Ishikawa (cell line): ENCODE measurements around the gene CSF1.

Experiments
- CEBPB ChIP-seq: IDR thresholded peaks from 2 replicates; pipeline ENCODE4 v1.6.1; 2012
- CREB1 ChIP-seq: IDR thresholded peaks from 2 replicates; pipeline ENCODE4 v1.6.1; 2012; ENCODE audit warnings: low read depth
- EGR1 ChIP-seq: IDR thresholded peaks from 2 replicates; pipeline ENCODE4 v1.6.1; 2012
- EP300 ChIP-seq: IDR thresholded peaks from 2 replicates; pipeline ENCODE4 v1.6.1; 2012; ENCODE audit warnings: borderline replicate concordance
- FOXM1 ChIP-seq: IDR thresholded peaks from 2 replicates; pipeline ENCODE4 v1.6.1; 2012; ENCODE audit warnings: low read depth, borderline replicate concordance
- NFIC ChIP-seq: IDR thresholded peaks from 2 replicates; pipeline ENCODE4 v1.6.1; 2012
- RAD21 ChIP-seq: IDR thresholded peaks from 2 replicates; pipeline ENCODE4 v1.6.1; 2012; ENCODE audit warnings: low read depth
- TAF1 ChIP-seq: IDR thresholded peaks from 2 replicates; pipeline ENCODE4 v1.6.1; 2012; ENCODE audit warnings: low read depth, mild to moderate bottlenecking
- TCF12 ChIP-seq: IDR thresholded peaks from 2 replicates; pipeline ENCODE4 v1.6.1; 2012; ENCODE audit warnings: low read depth
- TEAD4 ChIP-seq: IDR thresholded peaks from 2 replicates; pipeline ENCODE4 v1.6.1; 2012
- YY1 ChIP-seq: IDR thresholded peaks from 2 replicates; pipeline ENCODE4 v1.6.1; 2012; ENCODE audit warnings: low read depth
- ZBTB7A ChIP-seq: IDR thresholded peaks from 2 replicates; pipeline ENCODE4 v1.6.1; 2012; ENCODE audit warnings: low read depth
- TF ChIP-seq, protein P1 (sequence below): IDR thresholded peaks from 2 replicates; pipeline ENCODE4 v1.6.1; 2012; ENCODE audit warnings: low read depth, mild to moderate bottlenecking
- TF ChIP-seq, protein P2 (sequence below): IDR thresholded peaks from 2 replicates; pipeline ENCODE4 v1.6.1; 2012
- TF ChIP-seq, protein P3 (sequence below): IDR thresholded peaks from 2 replicates; pipeline ENCODE4 v1.6.1; 2012

CSF1 gene

DNA sequence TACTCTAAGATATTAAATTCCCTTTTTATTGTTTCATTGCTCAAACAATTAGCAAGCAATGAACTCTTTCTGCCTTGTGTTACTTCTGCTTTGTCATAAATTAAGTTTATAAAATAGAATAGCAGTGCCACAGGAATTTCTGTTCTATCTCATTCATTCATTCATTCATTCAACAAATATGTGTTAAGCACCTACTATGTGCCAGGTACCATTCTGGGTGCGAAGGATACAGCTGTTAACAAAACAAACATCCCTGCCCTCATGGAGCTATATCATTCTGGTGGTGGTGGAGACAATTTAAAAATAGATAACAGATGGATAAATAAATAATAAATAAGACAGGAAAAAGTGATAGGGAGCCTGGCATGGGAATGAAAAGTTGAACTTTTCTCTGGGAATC, 39.4 kb downstream of the CSF1 start:
- TF ChIP-seq RAD21 (no peak), TAF1 (no peak), TCF12 (no peak), NFIC (no peak), EGR1 (no peak), FOXM1 (no peak)
- TF ChIP-seq, protein P1, sequence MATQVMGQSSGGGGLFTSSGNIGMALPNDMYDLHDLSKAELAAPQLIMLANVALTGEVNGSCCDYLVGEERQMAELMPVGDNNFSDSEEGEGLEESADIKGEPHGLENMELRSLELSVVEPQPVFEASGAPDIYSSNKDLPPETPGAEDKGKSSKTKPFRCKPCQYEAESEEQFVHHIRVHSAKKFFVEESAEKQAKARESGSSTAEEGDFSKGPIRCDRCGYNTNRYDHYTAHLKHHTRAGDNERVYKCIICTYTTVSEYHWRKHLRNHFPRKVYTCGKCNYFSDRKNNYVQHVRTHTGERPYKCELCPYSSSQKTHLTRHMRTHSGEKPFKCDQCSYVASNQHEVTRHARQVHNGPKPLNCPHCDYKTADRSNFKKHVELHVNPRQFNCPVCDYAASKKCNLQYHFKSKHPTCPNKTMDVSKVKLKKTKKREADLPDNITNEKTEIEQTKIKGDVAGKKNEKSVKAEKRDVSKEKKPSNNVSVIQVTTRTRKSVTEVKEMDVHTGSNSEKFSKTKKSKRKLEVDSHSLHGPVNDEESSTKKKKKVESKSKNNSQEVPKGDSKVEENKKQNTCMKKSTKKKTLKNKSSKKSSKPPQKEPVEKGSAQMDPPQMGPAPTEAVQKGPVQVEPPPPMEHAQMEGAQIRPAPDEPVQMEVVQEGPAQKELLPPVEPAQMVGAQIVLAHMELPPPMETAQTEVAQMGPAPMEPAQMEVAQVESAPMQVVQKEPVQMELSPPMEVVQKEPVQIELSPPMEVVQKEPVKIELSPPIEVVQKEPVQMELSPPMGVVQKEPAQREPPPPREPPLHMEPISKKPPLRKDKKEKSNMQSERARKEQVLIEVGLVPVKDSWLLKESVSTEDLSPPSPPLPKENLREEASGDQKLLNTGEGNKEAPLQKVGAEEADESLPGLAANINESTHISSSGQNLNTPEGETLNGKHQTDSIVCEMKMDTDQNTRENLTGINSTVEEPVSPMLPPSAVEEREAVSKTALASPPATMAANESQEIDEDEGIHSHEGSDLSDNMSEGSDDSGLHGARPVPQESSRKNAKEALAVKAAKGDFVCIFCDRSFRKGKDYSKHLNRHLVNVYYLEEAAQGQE = no peak
- TF ChIP-seq, protein P2, sequence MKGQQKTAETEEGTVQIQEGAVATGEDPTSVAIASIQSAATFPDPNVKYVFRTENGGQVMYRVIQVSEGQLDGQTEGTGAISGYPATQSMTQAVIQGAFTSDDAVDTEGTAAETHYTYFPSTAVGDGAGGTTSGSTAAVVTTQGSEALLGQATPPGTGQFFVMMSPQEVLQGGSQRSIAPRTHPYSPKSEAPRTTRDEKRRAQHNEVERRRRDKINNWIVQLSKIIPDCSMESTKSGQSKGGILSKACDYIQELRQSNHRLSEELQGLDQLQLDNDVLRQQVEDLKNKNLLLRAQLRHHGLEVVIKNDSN = no peak

DNA sequence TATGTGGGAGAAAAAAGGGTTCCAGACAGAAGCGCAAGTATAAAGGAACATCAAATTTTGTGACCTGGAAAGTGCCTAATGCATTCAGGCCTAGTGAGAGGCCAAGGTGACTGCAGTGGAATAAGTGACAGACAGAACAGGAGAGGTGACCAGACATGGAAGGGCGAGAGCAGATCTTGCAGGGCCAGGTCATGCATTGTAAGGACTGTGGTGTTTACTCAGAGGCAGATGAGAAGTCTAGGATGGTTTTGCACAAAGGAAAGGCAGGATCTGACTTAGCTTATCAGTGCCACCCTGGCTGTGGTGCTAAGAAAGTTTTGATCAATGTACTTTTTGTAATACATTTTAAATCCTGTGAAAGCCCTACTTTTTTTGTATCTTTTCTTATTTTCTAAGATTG, 39.9 kb downstream of the CSF1 start:
- TF ChIP-seq CEBPB (no peak), CREB1 (no peak), NFIC (no peak), ZBTB7A (no peak), RAD21 (no peak), EGR1 (no peak), TAF1 (no peak), FOXM1 (no peak), TCF12 (no peak), EP300 (no peak), TEAD4 (no peak)
- TF ChIP-seq, protein P1 = no peak
- TF ChIP-seq, protein P2 = no peak
- TF ChIP-seq, protein P3, sequence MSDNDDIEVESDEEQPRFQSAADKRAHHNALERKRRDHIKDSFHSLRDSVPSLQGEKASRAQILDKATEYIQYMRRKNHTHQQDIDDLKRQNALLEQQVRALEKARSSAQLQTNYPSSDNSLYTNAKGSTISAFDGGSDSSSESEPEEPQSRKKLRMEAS = no peak

DNA sequence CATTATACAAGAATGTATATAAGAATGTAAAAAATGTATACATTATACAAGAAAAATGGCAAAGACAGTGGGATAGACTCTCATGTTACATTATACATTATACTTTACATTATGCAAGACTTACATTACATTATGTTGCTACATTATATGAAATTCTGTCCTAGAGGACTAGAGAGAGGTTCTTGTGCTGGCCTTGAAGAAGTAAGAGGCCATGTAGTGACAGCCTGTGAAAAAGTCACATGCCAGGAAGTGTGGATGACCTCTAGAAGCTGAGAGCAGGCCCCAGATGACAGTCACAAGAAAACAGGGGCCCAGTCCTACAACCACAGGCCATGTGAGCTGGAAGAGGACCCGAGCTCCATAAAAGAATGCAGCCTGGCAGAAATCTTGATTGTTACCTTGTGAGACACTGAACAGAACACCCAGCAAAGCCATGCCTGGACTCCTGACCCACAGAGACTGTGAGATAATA, 43.4 kb downstream of the CSF1 start:
- no peak for TF ChIP-seq ZBTB7A
- TF ChIP-seq RAD21 = no peak
- TF ChIP-seq FOXM1 = no peak
- no peak for TF ChIP-seq TEAD4
- no peak for TF ChIP-seq EGR1
- TF ChIP-seq, protein P2 = no peak
- no peak for TF ChIP-seq EP300
- TF ChIP-seq CREB1 = no peak
- no peak for TF ChIP-seq TCF12

DNA sequence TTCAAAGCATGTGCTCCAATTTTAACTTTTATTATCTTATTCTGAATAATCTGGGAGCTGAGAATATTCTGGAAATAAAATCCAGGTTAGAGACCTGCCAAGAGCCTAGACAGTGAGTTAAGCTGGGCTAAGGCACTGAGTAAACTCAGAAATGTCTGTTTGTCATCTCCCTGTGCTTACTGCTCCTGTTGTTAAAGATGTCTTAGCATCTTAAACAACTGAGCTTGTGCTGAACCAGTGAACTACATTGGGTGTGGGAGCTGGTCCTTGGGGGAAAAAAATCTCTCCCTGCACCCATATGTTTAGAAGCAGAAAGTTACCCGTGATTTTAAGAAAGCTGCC, 49.0 kb downstream of the CSF1 start:
- no peak for TF ChIP-seq CEBPB
- no peak for TF ChIP-seq ZBTB7A
- TF ChIP-seq TCF12 = no peak
- no peak for TF ChIP-seq EGR1

DNA sequence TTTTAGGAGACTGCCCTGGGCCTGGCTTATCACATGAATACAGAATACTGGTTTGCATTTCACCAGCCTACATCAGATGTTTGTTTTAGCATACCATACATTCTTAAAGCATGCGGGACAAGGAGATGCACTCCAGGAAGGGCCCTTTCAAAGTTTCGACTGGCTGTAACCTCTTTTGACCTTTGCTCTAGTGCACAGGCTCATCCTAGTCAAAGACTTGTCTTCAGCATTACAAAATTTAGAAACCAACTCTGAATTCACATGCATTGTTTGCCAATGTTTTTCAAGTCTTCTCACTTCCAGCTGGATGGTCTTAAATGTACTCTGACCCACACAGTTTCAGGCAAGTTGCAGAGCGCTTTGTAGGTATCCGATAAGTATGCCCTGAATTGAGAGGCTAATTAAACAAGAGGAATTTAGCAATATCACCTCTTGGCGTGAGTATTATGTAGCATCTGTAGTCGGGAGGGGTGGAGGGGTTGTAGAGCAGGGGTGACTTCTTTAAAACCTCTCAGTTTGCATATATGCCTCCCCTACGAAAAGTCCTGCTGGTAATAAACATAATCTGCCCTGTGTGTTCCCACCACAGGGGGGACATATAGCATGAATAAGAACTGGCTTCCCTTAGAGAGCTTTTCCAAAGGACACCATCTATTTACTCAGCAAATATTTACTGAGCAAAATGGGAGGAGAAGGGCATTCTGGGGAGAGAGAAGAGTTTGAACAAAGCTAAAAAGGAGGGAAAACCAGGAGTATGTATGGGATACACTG, 49.5 kb downstream of the CSF1 start:
- TF ChIP-seq TEAD4 = peak; percentile 61
- no peak for TF ChIP-seq EGR1
- TF ChIP-seq ZBTB7A = no peak

DNA sequence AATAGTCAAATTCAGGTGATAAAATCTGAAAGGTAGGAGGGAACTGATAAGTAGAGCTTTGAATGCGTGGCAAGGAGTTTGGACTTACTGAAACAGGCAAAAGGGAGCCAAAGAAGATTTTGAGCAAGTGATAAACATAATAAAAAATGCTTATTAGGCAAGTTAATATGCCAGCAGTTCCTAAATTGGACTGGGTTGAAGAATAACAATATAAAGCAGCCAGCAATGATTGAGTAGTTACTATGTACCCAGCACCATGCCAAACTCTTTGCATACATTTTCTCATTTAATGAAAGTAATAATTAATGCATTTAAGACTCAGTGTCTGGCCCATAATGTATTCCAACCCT, 50.1 kb downstream of the CSF1 start:
- no peak for TF ChIP-seq YY1
- TF ChIP-seq, protein P3 = no peak
- no peak for TF ChIP-seq CEBPB
- no peak for TF ChIP-seq ZBTB7A
- TF ChIP-seq RAD21 = no peak
- TF ChIP-seq, protein P2 = no peak
- TF ChIP-seq NFIC = no peak
